GM18870 (cell line): Measurements from ENCODE around the gene CCNQ.

Experiments used
- ATAC-seq: cut with Tn5 transposase; IDR thresholded peaks from one replicate; pipeline ENCODE4 v1.9.1; 2021; ENCODE audit warnings: moderate library complexity; ENCODE audit not compliant: unreplicated experiment

Gene CCNQ

GRCh38 chrX:153637121-153638040 is 38.4 kb upstream of the CCNQ start:
- no peak for ATAC-seq

- ATAC-seq, result no peak
Observed at GRCh38 chrX:153636716-153637115, 37.8 kb upstream of the CCNQ start.

- no peak for ATAC-seq
Observed at GRCh38 chrX:153635788-153636668, 37.1 kb upstream of the CCNQ start.

- ATAC-seq, result no peak
Observed at GRCh38 chrX:153635388-153635787, 36.4 kb upstream of the CCNQ start.

GRCh38 chrX:153634832-153635231 is 35.9 kb upstream of the CCNQ start:
- ATAC-seq, result no peak

GRCh38 chrX:153634236-153634635 is 35.3 kb upstream of the CCNQ start:
- no peak for ATAC-seq

- no peak for ATAC-seq
Observed at GRCh38 chrX:153633607-153634180, 34.8 kb upstream of the CCNQ start.

- no peak for ATAC-seq
Observed at GRCh38 chrX:153633048-153633447, 34.1 kb upstream of the CCNQ start.

- no peak for ATAC-seq
Observed at GRCh38 chrX:153632595-153632946, 33.6 kb upstream of the CCNQ start.

GRCh38 chrX:153631907-153632594 is 33.1 kb upstream of the CCNQ start:
- no peak for ATAC-seq

GRCh38 chrX:153631346-153631745 is 32.4 kb upstream of the CCNQ start:
- no peak for ATAC-seq

- ATAC-seq, result no peak
Observed at GRCh38 chrX:153628665-153629064, 29.7 kb upstream of the CCNQ start.

GRCh38 chrX:153628129-153628528 is 29.2 kb upstream of the CCNQ start:
- no peak for ATAC-seq

GRCh38 chrX:153627675-153628111 is 28.8 kb upstream of the CCNQ start:
- no peak for ATAC-seq

- no peak for ATAC-seq
Observed at GRCh38 chrX:153626863-153627674, 28.1 kb upstream of the CCNQ start.

GRCh38 chrX:153626025-153626633 is 27.2 kb upstream of the CCNQ start:
- no peak for ATAC-seq

GRCh38 chrX:153625271-153626024 is 26.5 kb upstream of the CCNQ start:
- no peak for ATAC-seq

- ATAC-seq, result no peak
Observed at GRCh38 chrX:153624196-153625091, 25.5 kb upstream of the CCNQ start.
